Naive B cell (primary cell): ENCODE data around the gene ALKBH5. TPM values are rescaled to one million over a fixed set of nuclear protein-coding genes. Genes with fewer than 3 reads are reported as not detected.

Source experiments
- ATAC-seq, 2 donors: fragments of 150-1000 bp; cut with Tn5 transposase; 2 replicates each; pipeline ENCODE4 v1.10.0; 2021; ENCODE audit warnings: low read depth in 2 of 2, mild to moderate bottlenecking in 2 of 2, moderate library complexity in 2 of 2
- DNase-seq: peaks from one replicate; pipeline ENCODE4 v3.0.0; 2022
- H3K27ac Mint-ChIP-seq, 6 donors: one replicate each; pipeline ENCODE4 v1.8.0; 2020 to 2022; ENCODE audit warnings: mild to moderate bottlenecking in 6 of 6, mixed read lengths in 6 of 6, moderate library complexity in 5 of 6, inconsistent platforms in 2 of 6
- H3K27me3 Mint-ChIP-seq, 3 donors: one replicate each; pipeline ENCODE4 v1.8.0; 2021 to 2022; ENCODE audit warnings: mixed read lengths in 3 of 3, mild to moderate bottlenecking in 1 of 3
- H3K36me3 Mint-ChIP-seq, 2 donors: one replicate each; pipeline ENCODE4 v1.8.0; 2020 to 2022; ENCODE audit warnings: mixed read lengths in 2 of 2, inconsistent platforms in 1 of 2, mild to moderate bottlenecking in 1 of 2
- H3K4me1 Mint-ChIP-seq, 3 donors: one replicate each; pipeline ENCODE4 v1.8.0; 2020 to 2022; ENCODE audit warnings: mixed read lengths in 3 of 3, inconsistent platforms in 1 of 3, mild to moderate bottlenecking in 1 of 3, moderate library complexity in 1 of 3
- H3K4me3 Mint-ChIP-seq, 8 donors: one replicate each; pipeline ENCODE4 v1.8.0; 2020 to 2022; ENCODE audit warnings: mild to moderate bottlenecking in 8 of 8, mixed read lengths in 8 of 8, moderate library complexity in 8 of 8, inconsistent platforms in 2 of 8
- H3K9me3 Mint-ChIP-seq, 7 donors: one replicate each; pipeline ENCODE4 v1.8.0; 2020 to 2022; ENCODE audit warnings: mixed read lengths in 7 of 7, mild to moderate bottlenecking in 5 of 7, inconsistent platforms in 2 of 7, moderate library complexity in 1 of 7
- polyA plus RNA-seq, 6 donors: library from polyadenylated mRNA; unstranded; fragments of 300-500 nt; fragmentation: Illumina TruSeq; gene quantifications; one replicate each; pipeline ENCODE4 v1.2.3, GENCODE V29; 2021; ENCODE audit warnings: low read depth in 6 of 6

ALKBH5 gene
- polyA plus RNA-seq, 6 donors from 2014 or later: 124 to 169 (median 146) TPM

- Mint-ChIP-seq H3K4me1 (peaks cover 6 to 8% (median 8%) of the 10 kb centered on the region in 3 donors), H3K27ac (peak overlapping the region in 3 of 6 donors; percentile 26 to 75 (median 72)), H3K9me3 (no peaks in the 10 kb centered on the region), H3K36me3 (peaks cover 5 to 20% of the 10 kb centered on the region in 2 donors), H3K27me3 (no peaks in the 10 kb centered on the region), H3K4me3 (no peak overlapping the region)
- ATAC-seq (peak; percentile 77 to 84), DNase-seq (peak; percentile 61)
These were observed 64.7 kb downstream of the ALKBH5 start for GRCh38 chr17:18248300-18248731.

- DNase-seq (no peak), ATAC-seq (no peak)
- peaks cover 6 to 8% (median 8%) of the 10 kb centered on the region in 3 donors for H3K4me1 Mint-ChIP-seq
- H3K9me3 Mint-ChIP-seq: no peaks in the 10 kb centered on the region
- no peak overlapping the region for H3K4me3 Mint-ChIP-seq
- peaks cover 5 to 20% of the 10 kb centered on the region in 2 donors for H3K36me3 Mint-ChIP-seq
- peak overlapping the region in 2 of 6 donors; percentile 64 to 75 for H3K27ac Mint-ChIP-seq
- H3K27me3 Mint-ChIP-seq: no peaks in the 10 kb centered on the region
These were observed 65.2 kb downstream of the ALKBH5 start for GRCh38 chr17:18248811-18249210.

- Mint-ChIP-seq H3K27ac (peak overlapping the region in 1 of 6 donors; percentile 49), H3K4me3 (no peak overlapping the region), H3K4me1 (peaks cover 8 to 12% (median 8%) of the 10 kb centered on the region in 3 donors), H3K36me3 (peaks cover 5 to 20% of the 10 kb centered on the region in 2 donors), H3K27me3 (no peaks in the 10 kb centered on the region), H3K9me3 (no peaks in the 10 kb centered on the region)
- ATAC-seq (no peak), DNase-seq (no peak)
These were observed 66.6 kb downstream of the ALKBH5 start for GRCh38 chr17:18250259-18250658.

GRCh38 chr17:18250708-18251107, 67.1 kb downstream of the ALKBH5 start:
- Mint-ChIP-seq H3K4me3 (no peak overlapping the region), H3K4me1 (peaks cover 8 to 12% (median 8%) of the 10 kb centered on the region in 3 donors), H3K36me3 (peaks cover 5 to 20% of the 10 kb centered on the region in 2 donors), H3K27me3 (no peaks in the 10 kb centered on the region), H3K9me3 (no peaks in the 10 kb centered on the region), H3K27ac (peak overlapping the region in 1 of 6 donors; percentile 78)
- no peak for ATAC-seq
- no peak for DNase-seq

GRCh38 chr17:18251204-18251603, 67.6 kb downstream of the ALKBH5 start:
- Mint-ChIP-seq H3K4me1 (peaks cover 8 to 12% (median 11%) of the 10 kb centered on the region in 3 donors), H3K9me3 (no peaks in the 10 kb centered on the region), H3K4me3 (no peak overlapping the region), H3K27me3 (no peaks in the 10 kb centered on the region), H3K36me3 (peaks cover 5 to 20% of the 10 kb centered on the region in 2 donors), H3K27ac (no peak overlapping the region)
- DNase-seq (no peak), ATAC-seq (no peak)

GRCh38 chr17:18252160-18252559, 68.5 kb downstream of the ALKBH5 start:
- peaks cover 10 to 21% (median 17%) of the 10 kb centered on the region in 3 donors for H3K4me1 Mint-ChIP-seq
- no peak overlapping the region for H3K4me3 Mint-ChIP-seq
- ATAC-seq: no peak
- no peak for DNase-seq
- H3K27ac Mint-ChIP-seq: no peak overlapping the region
- no peaks in the 10 kb centered on the region for H3K27me3 Mint-ChIP-seq
- H3K9me3 Mint-ChIP-seq: no peaks in the 10 kb centered on the region
- H3K36me3 Mint-ChIP-seq: peaks cover 5 to 20% of the 10 kb centered on the region in 2 donors

- Mint-ChIP-seq H3K4me3 (no peak overlapping the region), H3K27ac (peak overlapping the region in 1 of 6 donors; percentile 14), H3K4me1 (peaks cover 11 to 25% (median 19%) of the 10 kb centered on the region in 3 donors), H3K36me3 (peaks cover under 1 to 15% of the 10 kb centered on the region in 2 donors), H3K9me3 (no peaks in the 10 kb centered on the region), H3K27me3 (no peaks in the 10 kb centered on the region)
- DNase-seq (no peak), ATAC-seq (no peak)
These were observed 69.7 kb downstream of the ALKBH5 start for GRCh38 chr17:18253187-18253884.

GRCh38 chr17:18253947-18254821, 70.6 kb downstream of the ALKBH5 start:
- no peak for DNase-seq
- H3K9me3 Mint-ChIP-seq: no peaks in the 10 kb centered on the region
- ATAC-seq: no peak
- peaks cover 0 to 12% of the 10 kb centered on the region in 2 donors for H3K36me3 Mint-ChIP-seq
- peaks cover 11 to 24% (median 22%) of the 10 kb centered on the region in 3 donors for H3K4me1 Mint-ChIP-seq
- no peaks in the 10 kb centered on the region for H3K27me3 Mint-ChIP-seq
- peak overlapping the region in 1 of 8 donors; percentile 6 for H3K4me3 Mint-ChIP-seq
- peak overlapping the region in 1 of 6 donors; percentile 93 for H3K27ac Mint-ChIP-seq

GRCh38 chr17:18254888-18255649, 71.4 kb downstream of the ALKBH5 start:
- Mint-ChIP-seq H3K4me1 (peaks cover 15 to 29% (median 27%) of the 10 kb centered on the region in 3 donors), H3K36me3 (peaks cover 0 to 10% of the 10 kb centered on the region in 2 donors), H3K27ac (no peak overlapping the region), H3K9me3 (no peaks in the 10 kb centered on the region), H3K4me3 (peak overlapping the region in 2 of 8 donors; percentile 6 to 88), H3K27me3 (no peaks in the 10 kb centered on the region)
- ATAC-seq (no peak), DNase-seq (no peak)

- H3K9me3 Mint-ChIP-seq: no peaks in the 10 kb centered on the region
- DNase-seq (no peak), ATAC-seq (no peak)
- H3K36me3 Mint-ChIP-seq: no peaks in the 10 kb centered on the region
- no peak overlapping the region for H3K27ac Mint-ChIP-seq
- H3K27me3 Mint-ChIP-seq: no peaks in the 10 kb centered on the region
- H3K4me1 Mint-ChIP-seq: peaks cover 17 to 37% (median 34%) of the 10 kb centered on the region in 3 donors
- peak overlapping the region in 5 of 8 donors; percentile 39 to 88 (median 56) for H3K4me3 Mint-ChIP-seq
These were observed 72.7 kb downstream of the ALKBH5 start for GRCh38 chr17:18256351-18256750.

GRCh38 chr17:18256776-18257175, 73.1 kb downstream of the ALKBH5 start:
- ATAC-seq: no peak
- Mint-ChIP-seq H3K27me3 (no peaks in the 10 kb centered on the region), H3K9me3 (no peaks in the 10 kb centered on the region), H3K4me3 (peak overlapping the region in 6 of 8 donors; percentile 88 to 99 (median 98)), H3K36me3 (no peaks in the 10 kb centered on the region), H3K4me1 (peaks cover 20 to 41% (median 38%) of the 10 kb centered on the region in 3 donors), H3K27ac (peak overlapping the region in 1 of 6 donors; percentile 92)
- no peak for DNase-seq

GRCh38 chr17:18257268-18257981, 73.8 kb downstream of the ALKBH5 start:
- Mint-ChIP-seq H3K36me3 (no peaks in the 10 kb centered on the region), H3K4me1 (peaks cover 25 to 47% (median 43%) of the 10 kb centered on the region in 3 donors), H3K9me3 (no peaks in the 10 kb centered on the region), H3K27ac (peak overlapping the region in 5 of 6 donors; percentile 79 to 92 (median 91)), H3K4me3 (peak overlapping the region; percentile 88 to 99 (median 97)), H3K27me3 (no peaks in the 10 kb centered on the region)
- ATAC-seq (no peak), DNase-seq (no peak)
